Measurements from ENCODE around the gene GPR158.

GPR158 gene

DNA sequence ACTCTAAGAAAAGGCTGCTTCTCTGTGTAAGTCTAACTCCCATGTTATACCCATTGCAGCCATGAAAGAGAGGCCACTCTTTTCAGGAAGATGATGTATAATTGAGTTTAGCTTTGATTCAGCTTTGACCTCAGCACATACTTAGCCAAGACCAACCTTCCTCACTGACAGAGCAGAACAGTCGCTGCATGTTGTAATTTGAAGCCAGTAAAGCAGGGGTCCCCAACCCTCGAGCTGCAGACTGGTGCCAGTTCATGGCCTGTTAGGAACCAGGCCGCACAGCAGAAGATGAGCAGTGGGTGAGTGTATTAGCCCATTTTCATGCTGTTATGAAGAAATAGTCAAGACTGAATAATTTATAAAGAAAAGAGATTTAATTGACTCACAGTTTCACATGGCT, 223.9 kb downstream of the GPR158 start:
- TF ChIP-seq, protein P1, sequence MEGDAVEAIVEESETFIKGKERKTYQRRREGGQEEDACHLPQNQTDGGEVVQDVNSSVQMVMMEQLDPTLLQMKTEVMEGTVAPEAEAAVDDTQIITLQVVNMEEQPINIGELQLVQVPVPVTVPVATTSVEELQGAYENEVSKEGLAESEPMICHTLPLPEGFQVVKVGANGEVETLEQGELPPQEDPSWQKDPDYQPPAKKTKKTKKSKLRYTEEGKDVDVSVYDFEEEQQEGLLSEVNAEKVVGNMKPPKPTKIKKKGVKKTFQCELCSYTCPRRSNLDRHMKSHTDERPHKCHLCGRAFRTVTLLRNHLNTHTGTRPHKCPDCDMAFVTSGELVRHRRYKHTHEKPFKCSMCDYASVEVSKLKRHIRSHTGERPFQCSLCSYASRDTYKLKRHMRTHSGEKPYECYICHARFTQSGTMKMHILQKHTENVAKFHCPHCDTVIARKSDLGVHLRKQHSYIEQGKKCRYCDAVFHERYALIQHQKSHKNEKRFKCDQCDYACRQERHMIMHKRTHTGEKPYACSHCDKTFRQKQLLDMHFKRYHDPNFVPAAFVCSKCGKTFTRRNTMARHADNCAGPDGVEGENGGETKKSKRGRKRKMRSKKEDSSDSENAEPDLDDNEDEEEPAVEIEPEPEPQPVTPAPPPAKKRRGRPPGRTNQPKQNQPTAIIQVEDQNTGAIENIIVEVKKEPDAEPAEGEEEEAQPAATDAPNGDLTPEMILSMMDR (IDR thresholded peaks at IDR 0.05; ENCODE audit: control insufficient read depth, insufficient read depth, low read depth, low read length, missing control alignments), result no peak
- DNase-seq (ENCODE audit: low read depth), result no peak
- no peak overlapping the region for H3K4me3 ChIP-seq (ENCODE audit: control insufficient read depth, low read depth, low read length)

DNA sequence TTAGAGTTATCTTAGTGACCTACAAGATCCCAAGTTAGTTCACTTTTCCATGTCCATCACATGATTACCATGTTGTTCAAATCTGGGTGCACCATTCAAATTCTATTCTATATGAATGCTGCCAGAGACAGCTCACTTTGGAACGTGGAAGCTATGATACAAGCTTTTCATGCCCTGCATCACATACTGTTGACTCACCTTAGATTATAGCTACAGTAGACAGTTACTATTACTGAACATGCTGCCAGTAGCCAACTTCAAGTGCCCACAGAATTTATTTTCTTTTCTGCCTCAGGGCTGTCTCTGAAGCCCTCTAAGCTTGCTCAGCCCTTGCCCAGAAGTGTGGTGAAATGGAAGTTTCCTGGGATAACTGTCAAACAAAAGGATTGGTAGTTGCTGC, 231.1 kb downstream of the GPR158 start:
- TF ChIP-seq, protein P1 (IDR thresholded peaks at IDR 0.05; ENCODE audit: control insufficient read depth, insufficient read depth, low read depth, low read length, missing control alignments), result no peak

DNA sequence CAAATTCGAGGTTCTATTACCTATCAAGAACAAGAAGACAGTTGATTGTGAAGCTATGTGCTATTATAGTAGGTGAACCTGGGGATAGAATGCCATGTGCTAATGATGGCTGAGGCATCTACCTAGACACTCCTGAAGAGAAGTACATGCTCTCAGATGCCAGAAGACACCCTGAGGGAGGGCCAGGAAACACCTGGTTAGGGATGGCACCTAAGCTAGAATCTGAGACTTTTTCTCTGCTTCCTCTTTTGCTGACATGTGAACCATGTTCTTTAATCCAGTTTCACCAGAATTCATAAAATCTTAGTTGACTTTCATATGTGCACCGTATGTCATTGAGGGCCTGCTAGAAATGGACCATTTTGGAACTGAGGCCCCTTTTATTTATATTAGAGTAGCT, 242.8 kb downstream of the GPR158 start:
- TF ChIP-seq, protein P1 (IDR thresholded peaks at IDR 0.05; ENCODE audit: control insufficient read depth, insufficient read depth, low read depth, low read length, missing control alignments), result no peak

More for the DNA sequence above, 231.1 kb downstream of the GPR158 start:
- no peak for DNase-seq (ENCODE audit: low read depth)
- H3K4me3 ChIP-seq (ENCODE audit: control insufficient read depth, low read depth, low read length), result no peak overlapping the region

DNA sequence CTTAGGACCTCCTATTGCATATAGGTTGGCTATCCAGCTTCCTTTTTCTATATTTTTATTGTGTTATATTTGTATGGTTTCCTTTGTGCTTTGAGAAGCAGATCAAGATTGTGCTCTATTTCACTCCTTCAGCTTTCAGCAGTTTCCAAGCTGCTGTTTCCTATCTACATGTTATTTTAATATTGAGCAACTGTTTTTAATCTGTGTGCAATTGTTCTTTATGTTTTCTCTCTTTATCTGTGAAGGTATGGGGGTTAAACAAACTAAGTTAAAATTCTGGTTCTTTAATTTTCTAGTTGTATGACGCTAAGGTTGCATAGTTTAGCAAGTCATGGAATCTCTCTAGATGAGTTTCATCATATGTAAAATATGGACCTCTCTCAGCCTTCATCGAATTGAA, 251.0 kb downstream of the GPR158 start:
- no peak overlapping the region for H3K4me3 ChIP-seq (ENCODE audit: control insufficient read depth, low read depth, low read length)
- DNase-seq (ENCODE audit: low read depth), result no peak
- TF ChIP-seq, protein P1 (IDR thresholded peaks at IDR 0.05; ENCODE audit: control insufficient read depth, insufficient read depth, low read depth, low read length, missing control alignments), result no peak

More for the DNA sequence above, 242.8 kb downstream of the GPR158 start:
- H3K4me3 ChIP-seq (ENCODE audit: control insufficient read depth, low read depth, low read length), result no peak overlapping the region
- DNase-seq (ENCODE audit: low read depth), result no peak

DNA sequence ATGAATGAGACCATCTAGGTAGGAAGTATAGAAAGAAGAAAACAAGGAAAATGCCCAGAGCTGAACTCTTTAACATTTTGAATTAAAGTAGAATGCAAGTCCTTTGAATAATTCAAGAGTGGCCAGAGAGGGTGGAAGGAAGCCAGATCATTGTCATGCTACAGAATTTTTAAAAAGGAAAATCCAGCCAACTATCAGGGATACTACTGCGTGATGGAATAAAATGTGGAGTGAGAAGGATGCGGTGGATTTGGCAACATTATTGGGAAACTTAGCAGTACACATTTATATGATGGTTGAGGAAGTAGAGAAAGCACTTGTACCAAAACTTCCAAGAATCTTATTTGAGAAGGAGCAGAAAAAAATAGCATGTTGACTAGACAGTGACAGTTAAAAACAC, 261.6 kb downstream of the GPR158 start:
- no peak for DNase-seq (ENCODE audit: low read depth)
- H3K4me3 ChIP-seq (ENCODE audit: control insufficient read depth, low read depth, low read length), result no peak overlapping the region
- TF ChIP-seq, protein P1 (IDR thresholded peaks at IDR 0.05; ENCODE audit: control insufficient read depth, insufficient read depth, low read depth, low read length, missing control alignments), result no peak

DNA sequence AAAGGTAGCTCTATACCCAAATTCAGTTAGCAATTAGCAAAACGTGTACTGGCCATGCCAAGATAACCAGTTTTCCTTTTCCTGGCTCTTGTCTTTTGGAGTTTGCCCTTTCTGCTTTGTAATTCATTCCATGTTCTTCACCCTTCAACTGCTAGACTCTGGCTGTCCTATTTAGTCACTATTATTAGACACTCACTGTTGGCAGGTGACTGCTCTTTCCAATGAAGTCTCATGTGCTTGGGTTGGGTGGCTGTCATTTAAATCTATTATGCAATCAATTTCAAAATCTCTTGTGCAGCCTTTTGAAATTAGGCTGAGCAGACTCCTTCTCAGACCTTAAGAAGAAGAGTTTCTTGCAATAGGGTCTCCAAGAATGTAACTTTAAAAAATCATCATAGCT, 266.5 kb downstream of the GPR158 start:
- no peak for DNase-seq (ENCODE audit: low read depth)
- no peak overlapping the region for H3K4me3 ChIP-seq (ENCODE audit: control insufficient read depth, low read depth, low read length)
- TF ChIP-seq, protein P1 (IDR thresholded peaks at IDR 0.05; ENCODE audit: control insufficient read depth, insufficient read depth, low read depth, low read length, missing control alignments), result no peak

DNA sequence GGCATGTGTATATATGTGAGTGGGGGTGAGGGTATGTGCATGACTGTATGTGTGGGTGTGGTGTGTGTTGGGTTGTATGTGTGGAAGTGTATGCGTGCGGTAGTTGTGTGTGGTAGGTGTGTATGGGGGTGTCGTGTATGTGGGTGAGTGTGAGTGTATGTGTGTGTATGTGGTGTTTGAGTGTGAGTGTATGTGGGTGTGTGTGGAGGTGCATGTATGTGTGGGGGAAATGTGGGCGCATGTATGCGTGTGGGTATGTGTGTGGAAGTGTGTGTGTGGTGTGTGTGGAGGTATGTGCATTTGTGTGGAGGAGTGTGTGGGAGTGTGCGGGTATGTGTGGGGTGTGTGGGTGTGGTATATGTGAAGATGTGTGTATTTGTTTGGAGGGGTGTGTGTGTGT, 269.5 kb downstream of the GPR158 start:
- no peak overlapping the region for H3K4me3 ChIP-seq (ENCODE audit: control insufficient read depth, low read depth, low read length)
- DNase-seq (ENCODE audit: low read depth), result no peak
- TF ChIP-seq, protein P1 (IDR thresholded peaks at IDR 0.05; ENCODE audit: control insufficient read depth, insufficient read depth, low read depth, low read length, missing control alignments), result no peak

Data from AG09309 (cell line).